Thoracic aorta (tissue), 2 donors: ENCODE results near the gene RUNX1. TPM values are rescaled to one million over a fixed set of nuclear protein-coding genes. Genes with fewer than 3 reads are reported as not detected.

ENCODE experiments used
- ATAC-seq: fragments of 150-250 bp; one replicate; pipeline ENCODE4 v1.8.0; 2017; ENCODE audit warnings: low read depth; ENCODE audit not compliant: insufficient number of reproducible peaks, low FRiP score
- DNase-seq: peaks from one replicate; pipeline ENCODE4 v3.0.0-alpha.2; 2020; ENCODE audit warnings: low spot score
- H3K27ac ChIP-seq, 2 donors: fragments of 200-600 bp; sonication (generic); 1 replicate in 1 of 2; 2 replicates in 1 of 2; pipeline ENCODE4 v1.5.1; 2016; ENCODE audit warnings: mild to moderate bottlenecking in 2 of 2, moderate library complexity in 2 of 2
- H3K27me3 ChIP-seq: fragments of 200-600 bp; sonication (generic); replicated peaks from 2 replicates; pipeline ENCODE4 v1.6.0; 2016; ENCODE audit warnings: mild to moderate bottlenecking; ENCODE audit not compliant: insufficient read depth
- H3K36me3 ChIP-seq: fragments of 200-600 bp; sonication (generic); one replicate; pipeline ENCODE4 v1.5.1; 2016
- H3K4me1 ChIP-seq, 2 donors: fragments of 200-600 bp; sonication (generic); 1 replicate in 1 of 2; 2 replicates in 1 of 2; pipeline versions ENCODE4 v1.5.1 to v1.6.0; 2016; ENCODE audit warnings: low read depth in 2 of 2, mild to moderate bottlenecking in 1 of 2; ENCODE audit not compliant: control insufficient read depth in 1 of 2
- H3K4me3 ChIP-seq: fragments of 200-600 bp; sonication (generic); 2 replicates; pipeline ENCODE4 v1.5.1; 2016; ENCODE audit warnings: mild to moderate bottlenecking
- H3K9me3 ChIP-seq: fragments of 200-600 bp; sonication (generic); 2 replicates; pipeline ENCODE4 v1.5.1; 2016
- CTCF ChIP-seq: fragments of 200-600 bp; sonication (generic); IDR thresholded peaks from one replicate; pipeline ENCODE4 v1.5.1; 2019; ENCODE audit warnings: antibody characterized with exemption
- total RNA-seq, 2 donors: library from RNA; depleted of rRNA; stranded (reverse); fragments of >200 nt; gene quantifications; one replicate each; pipeline versions ENCODE4 v1.1.0 to v1.2.3, GENCODE V29; 2016

The RUNX1 gene
- total RNA-seq, 2 donors from 2014 or later = 47.4 to 64.7 TPM

DNA sequence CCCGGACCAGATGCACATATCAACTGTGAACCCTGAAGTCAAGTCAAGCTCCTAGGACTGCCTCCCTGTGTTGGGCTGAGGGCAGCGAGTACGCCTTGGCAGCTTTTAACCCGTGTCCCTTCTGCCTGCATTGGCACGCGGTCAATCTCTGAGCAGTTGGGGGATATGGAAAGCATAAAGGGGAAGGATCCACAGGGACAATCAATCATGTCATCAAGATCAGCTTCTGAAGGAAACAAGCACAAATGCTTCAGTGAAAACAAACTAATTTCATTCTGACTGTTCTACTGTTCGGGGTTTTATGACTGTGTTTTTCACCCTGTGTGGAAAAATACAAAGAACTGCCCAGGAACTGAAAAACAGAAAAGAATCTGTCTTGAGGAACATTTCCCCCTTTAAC lies 106.2 kb downstream of the RUNX1 start:
- H3K4me1 ChIP-seq = no peaks in the 10 kb centered on the region
- DNase-seq = no peak
- H3K9me3 ChIP-seq = no peaks in the 10 kb centered on the region
- H3K36me3 ChIP-seq = no peaks in the 10 kb centered on the region
- no peaks in the 10 kb centered on the region for H3K27me3 ChIP-seq
- no peak for TF ChIP-seq CTCF
- ATAC-seq = no peak
- H3K4me3 ChIP-seq = no peak overlapping the region
- H3K27ac ChIP-seq = no peak overlapping the region

- no peaks in the 10 kb centered on the region for H3K27me3 ChIP-seq
- H3K27ac ChIP-seq = no peak overlapping the region
- no peak for TF ChIP-seq CTCF
- H3K36me3 ChIP-seq = no peaks in the 10 kb centered on the region
- no peak overlapping the region for H3K4me3 ChIP-seq
- ATAC-seq (no peak), DNase-seq (no peak)
- H3K4me1 ChIP-seq = no peaks in the 10 kb centered on the region
- H3K9me3 ChIP-seq = no peaks in the 10 kb centered on the region
Measured at GRCh38 chr21:34941162-34941561, 107.9 kb downstream of the RUNX1 start.

DNA sequence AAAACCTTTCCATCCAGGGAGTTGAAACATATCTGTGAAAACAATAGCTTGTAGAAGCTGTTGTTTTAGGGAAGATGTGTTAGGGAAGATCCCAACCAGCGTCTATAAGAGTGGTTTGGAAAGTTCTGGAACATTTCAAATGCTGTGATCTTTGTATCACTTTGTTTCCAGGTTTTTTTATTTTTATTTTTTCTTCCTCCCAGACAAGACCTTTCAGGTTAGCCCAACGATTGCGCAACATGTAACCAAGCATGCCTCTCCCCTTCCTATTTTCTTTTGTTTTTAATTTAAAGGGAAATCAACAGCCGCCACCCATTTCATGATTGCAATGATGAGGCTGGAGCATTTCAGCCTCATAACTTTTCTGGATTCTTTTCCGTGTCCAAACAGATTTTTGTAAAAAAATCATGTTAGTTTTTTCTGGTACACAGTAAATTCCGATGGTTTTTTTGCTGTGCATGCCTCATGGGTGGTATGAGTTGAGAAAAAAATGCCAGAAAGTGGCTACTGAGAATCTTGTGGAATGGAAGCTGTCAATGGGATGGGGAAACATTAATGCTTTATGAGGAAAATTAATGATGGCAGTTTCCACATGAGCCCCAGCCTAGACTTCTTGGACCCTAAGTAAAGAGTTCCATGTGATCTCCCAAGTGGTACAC lies 109.3 kb downstream of the RUNX1 start:
- TF ChIP-seq CTCF = no peak
- Histone ChIP-seq H3K4me1 (no peaks in the 10 kb centered on the region), H3K36me3 (no peaks in the 10 kb centered on the region), H3K27ac (no peak overlapping the region), H3K27me3 (no peaks in the 10 kb centered on the region), H3K4me3 (no peak overlapping the region), H3K9me3 (no peaks in the 10 kb centered on the region)
- DNase-seq (no peak), ATAC-seq (no peak)

DNA sequence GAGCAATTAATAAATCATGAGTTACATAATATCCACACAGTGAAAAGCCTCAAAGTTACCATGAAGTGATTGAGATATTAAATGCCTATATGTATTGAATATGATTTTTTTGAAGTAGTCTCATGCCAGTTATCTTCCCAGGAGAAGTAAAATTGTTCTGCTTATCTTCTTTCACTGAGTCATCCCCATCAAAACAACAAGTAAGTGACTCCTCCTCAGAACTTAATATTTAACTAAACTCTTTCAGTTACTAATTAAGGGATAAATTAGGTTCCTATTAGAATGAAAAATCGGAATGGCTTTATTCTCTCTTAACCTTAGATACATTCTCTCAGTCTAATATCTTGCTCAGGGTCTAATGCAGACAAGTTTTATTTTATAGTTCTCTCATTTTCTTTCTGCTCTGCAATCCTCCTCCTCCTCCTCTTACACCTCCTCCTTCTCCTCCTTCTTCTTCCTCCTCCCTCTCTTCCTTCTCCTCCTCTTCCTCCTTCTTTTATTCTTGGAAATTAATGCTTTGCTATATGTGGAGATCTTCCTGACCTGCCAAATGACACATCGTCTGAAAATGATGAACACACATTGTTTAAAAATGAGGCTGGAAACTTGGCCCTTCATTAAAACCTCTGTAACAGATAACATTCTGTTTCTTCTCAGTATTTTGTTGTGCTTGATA lies 110.9 kb downstream of the RUNX1 start:
- no peak for TF ChIP-seq CTCF
- H3K27me3 ChIP-seq = no peaks in the 10 kb centered on the region
- ATAC-seq = no peak
- no peaks in the 10 kb centered on the region for H3K4me1 ChIP-seq
- H3K27ac ChIP-seq = no peak overlapping the region
- DNase-seq = no peak
- H3K9me3 ChIP-seq = no peaks in the 10 kb centered on the region
- H3K4me3 ChIP-seq = no peak overlapping the region
- no peaks in the 10 kb centered on the region for H3K36me3 ChIP-seq

DNA sequence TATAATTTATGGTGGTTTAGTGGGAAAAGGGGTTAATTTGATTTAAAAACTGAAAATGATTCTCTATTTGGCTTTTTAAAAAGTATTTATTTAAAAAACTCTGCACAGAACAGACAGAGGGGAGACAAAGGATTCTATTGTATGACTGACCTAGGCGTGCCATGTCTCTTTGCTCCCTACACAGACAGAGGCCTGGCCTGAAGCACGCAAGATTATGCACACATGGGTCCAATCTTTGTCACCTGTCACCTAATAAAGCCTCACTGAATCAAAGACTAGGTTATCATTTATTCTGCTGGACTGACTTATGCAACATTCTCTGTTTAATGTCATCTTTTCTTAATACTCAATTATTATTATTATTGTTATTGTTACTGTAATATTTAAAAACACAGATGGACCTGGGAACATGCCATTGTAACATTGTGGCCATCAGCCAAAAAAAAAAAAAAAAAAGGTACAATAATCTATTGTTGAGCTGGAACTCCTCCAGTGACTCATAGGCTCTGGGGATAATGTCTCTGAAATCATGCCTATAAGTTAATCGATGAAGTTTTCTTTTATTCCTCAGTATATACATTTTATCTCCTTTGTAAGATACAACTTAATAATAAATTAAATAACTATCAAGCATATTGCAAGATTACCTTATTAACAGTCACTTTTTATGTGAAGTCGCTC lies 112.1 kb downstream of the RUNX1 start:
- Histone ChIP-seq H3K4me1 (no peaks in the 10 kb centered on the region), H3K27me3 (no peaks in the 10 kb centered on the region), H3K27ac (no peak overlapping the region), H3K36me3 (no peaks in the 10 kb centered on the region), H3K9me3 (no peaks in the 10 kb centered on the region), H3K4me3 (no peak overlapping the region)
- no peak for TF ChIP-seq CTCF
- DNase-seq (no peak), ATAC-seq (no peak)
